Skeletal muscle cell (primary cell): ENCODE results near the gene NUDT4.

Source experiments
- DNase-seq: peaks from one replicate; pipeline ENCODE4 v3.0.0-alpha.2; 2010; ENCODE audit warnings: low read depth
- H3K4me3 ChIP-seq: 2 replicates; pipeline ENCODE4 v1.5.1; 2011; ENCODE audit warnings: low read depth, mild to moderate bottlenecking, control low read depth, low read length, moderate library complexity

NUDT4 gene

DNA sequence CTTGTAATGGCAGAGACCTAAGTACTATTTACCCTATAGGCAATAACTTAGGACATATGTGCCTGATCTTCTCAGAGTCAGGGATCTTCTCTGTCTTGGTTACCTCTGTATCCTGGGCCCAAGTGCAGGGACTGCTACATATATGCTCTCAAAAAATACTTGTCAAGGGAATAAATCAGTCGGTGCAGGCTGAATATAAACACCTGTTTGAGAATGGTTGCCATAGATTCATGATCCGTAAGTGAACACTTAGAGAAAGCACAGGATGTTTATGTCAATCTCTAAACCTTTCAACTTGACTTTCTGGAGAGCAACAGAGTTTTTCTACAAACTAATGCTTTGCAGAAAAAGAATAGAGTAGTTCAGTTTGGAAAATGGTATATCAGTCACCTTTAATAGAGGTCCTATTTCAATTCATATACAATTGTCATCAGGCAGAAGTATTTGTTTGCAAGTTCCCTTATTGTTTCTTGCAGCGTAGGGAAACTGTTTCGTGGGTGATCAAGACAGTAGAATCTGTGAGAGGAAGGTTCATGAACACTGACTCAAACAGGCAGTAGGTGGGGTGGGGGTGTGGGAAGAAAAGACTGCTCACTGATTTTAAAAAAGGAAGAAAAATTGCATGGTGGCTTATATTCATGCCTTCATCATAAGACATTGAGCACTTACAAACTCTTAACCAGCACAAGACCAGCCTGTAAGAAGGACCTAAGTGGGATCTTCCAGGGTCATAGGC is 70.0 kb downstream of the NUDT4 start:
- no peak overlapping the region for H3K4me3 ChIP-seq
- no peak for DNase-seq

DNA sequence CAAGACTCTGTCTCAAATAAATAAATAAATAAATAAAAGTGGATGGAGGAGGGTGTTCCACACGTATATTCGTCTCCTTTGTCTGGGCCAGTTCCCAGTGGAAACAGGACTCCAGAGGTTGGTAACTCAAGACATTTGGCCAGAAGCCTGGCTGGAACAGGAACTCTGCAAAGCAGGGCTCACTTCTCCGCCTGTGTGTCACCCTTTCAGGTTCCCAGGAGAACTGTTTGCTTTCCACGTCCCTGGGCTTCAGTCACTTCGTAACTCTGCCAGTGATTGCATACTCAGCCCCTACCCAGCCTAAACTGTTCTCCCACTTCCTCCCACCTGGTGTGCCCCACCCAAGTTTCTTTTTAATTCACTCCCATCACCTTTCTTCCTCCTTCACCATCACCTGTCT is 71.1 kb downstream of the NUDT4 start:
- DNase-seq = no peak
- no peak overlapping the region for H3K4me3 ChIP-seq

DNA sequence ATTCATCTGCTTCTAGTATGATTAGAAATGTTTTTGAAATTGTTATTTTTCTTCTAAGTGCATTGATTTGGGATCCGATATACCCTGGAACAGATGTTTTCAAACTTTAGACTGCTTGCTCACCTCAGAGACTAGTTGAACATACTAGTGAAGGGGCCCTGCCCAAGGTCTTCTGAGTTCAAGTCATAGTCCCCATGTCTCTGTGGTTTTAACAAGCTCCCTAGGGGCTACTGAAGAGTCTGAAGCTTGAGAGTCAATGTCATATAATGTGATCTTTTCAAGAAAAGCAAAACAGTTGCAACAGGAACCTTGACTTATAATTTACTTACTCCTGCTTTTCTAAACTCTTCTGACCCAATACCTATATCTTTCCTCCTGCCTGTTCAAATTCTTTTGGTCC is 71.6 kb downstream of the NUDT4 start:
- DNase-seq = no peak
- H3K4me3 ChIP-seq = no peak overlapping the region

DNA sequence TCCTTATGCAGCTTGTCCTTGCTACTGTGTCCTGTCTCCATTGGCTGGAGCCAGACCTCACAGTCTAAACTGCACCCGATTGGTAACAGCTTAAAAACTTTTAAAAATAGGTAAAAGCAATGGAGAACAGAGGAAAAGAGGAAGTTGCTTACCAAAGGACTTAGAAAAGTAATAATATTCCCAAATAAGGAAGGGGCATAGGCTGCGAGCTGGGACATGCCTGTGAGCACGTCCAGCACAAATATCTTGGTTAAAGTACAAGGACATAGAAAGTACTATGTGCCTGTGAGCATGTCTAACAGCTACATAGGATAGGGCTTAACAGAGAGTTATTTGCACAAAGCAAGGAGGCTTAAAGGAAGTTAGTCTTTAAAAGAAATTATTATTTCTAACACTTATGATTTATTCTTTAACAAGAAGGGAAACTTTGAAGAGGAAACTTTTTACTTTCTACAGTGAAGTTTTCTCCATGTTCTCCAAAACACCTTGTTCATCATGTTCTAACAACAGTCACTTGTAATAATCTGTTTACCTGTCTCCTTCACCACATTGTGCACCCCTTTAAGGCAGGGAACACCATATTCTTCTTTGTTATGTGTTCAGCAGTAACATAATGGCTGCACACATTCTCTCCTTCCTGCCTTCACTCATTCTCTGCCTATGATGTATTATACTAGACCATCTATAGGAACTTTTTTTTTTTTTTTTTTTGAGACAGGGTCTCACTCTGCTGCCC is 73.9 kb downstream of the NUDT4 start:
- no peak overlapping the region for H3K4me3 ChIP-seq
- no peak for DNase-seq

DNA sequence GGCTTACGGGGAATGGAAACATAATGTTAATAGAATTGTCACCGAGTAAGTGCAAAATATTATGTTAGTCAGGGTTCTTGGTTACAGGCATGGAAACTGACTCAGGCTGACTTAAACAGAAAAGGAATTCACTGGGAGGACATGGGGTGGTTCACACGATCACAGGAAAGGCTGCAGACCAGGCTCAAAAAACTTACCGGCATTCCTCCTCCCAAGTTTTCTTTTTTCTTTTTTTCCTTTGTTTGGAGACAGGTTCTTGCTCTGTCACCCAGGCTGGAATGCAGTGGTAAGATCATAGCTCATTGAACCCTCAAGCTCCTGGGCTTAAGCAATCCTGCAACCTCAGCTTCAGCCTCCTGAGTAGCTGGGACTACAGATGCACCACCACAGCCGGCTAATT is 75.9 kb downstream of the NUDT4 start:
- DNase-seq = no peak
- no peak overlapping the region for H3K4me3 ChIP-seq

DNA sequence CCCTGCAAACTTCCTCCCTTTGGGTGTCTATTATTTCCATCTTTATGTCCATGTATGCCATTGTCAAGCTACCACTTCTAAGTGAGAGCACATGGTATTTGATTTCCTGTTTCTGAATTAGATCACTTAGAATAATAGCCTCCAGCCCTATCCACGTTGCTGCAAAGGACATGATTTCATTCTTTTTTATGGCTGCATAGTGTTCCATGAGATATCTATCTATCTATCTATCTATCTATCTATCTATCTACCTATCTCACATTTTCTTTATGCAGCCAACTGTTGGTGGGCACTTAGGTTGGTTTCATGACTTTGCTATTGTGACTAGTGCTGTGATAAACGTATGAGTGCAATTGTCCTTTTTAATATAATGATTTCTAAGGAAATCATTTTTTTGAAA is 78.4 kb downstream of the NUDT4 start:
- H3K4me3 ChIP-seq = no peak overlapping the region
- no peak for DNase-seq
